ENCODE measurements around the gene PLCL2.

- TF ChIP-seq CTCF (conservative IDR thresholded peaks at IDR 0.05 in 1 of 2, IDR thresholded peaks at IDR 0.05 in 1 of 2; ENCODE audit: extremely low read depth in 1 of 2, insufficient read depth in 1 of 2, low read depth in 1 of 2, low read length in 2 of 2) (no peak), EZH2 (IDR thresholded peaks at IDR 0.05; ENCODE audit: borderline replicate concordance, low read length) (no peak)
Observed at GRCh38 chr3:16886303-16886683, 1.5 kb downstream of the PLCL2 start.

Data from mammary epithelial cell (primary cell).